Measurements from ENCODE around the gene ELFN1.

Gene ELFN1

DNA sequence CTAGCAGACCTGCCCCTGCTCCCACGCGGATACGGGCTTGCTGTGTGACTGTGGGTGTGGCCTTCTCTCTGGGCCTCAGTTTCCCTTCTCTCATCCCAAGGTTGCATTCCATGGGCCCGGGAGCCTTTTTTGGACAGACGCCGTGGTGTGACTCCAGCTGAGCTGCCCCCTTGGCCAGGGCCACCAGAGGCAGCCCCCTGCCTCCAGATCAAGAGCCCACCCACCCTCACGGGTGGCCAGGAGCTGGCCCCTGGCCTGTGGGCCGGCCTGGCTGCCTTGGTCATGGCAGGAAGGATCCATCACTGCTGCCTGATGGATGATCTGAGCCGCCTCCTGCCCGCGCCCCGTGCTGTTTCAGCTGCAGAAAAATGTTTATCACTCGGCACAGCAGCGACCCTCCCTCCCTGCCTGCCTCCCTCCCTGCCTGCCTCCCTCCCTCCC is 27.8 kb upstream of the ELFN1 start:
- DNase-seq (ENCODE audit: low read depth in 2 of 2): no peak

DNA sequence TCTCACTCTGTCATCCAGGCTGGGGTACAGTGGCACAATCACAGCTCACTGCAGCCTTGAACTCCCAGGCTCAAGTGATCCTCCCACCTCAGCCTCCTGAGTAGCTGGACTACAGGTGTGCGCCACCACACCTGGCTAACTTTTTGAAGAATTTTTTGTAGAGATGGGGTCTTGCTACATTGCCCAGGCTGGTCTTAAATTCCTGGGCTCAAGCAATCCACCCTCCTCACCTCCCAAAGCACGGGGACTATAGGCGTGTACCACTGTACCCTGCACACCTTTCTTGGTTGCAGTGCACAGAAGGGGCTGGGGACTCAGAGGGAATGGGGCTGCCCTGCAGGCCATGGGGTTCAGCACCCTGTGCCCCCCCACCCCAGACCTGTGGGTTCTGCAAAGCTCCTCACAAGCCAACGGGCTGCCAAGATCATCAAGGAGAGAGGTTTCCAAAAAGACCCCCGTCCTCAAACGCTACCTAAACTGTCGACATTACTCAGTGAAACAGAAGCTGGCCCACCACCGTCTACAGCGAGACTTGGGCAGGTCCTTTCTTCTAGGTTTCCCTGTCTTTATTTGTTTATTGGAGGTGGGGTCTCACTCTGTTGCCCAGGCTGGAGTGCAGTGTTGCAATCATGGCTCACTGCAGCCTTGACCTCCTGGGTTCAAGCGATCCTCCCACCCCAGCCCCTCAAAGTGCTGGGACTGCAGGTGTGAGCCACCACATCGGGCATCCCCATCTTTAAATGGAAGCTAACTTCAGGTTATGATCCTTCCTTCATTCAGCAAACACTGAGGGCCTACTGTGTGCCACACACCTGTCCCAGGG is 26.6 kb upstream of the ELFN1 start:
- DNase-seq (ENCODE audit: low read depth in 2 of 2): no peak

DNA sequence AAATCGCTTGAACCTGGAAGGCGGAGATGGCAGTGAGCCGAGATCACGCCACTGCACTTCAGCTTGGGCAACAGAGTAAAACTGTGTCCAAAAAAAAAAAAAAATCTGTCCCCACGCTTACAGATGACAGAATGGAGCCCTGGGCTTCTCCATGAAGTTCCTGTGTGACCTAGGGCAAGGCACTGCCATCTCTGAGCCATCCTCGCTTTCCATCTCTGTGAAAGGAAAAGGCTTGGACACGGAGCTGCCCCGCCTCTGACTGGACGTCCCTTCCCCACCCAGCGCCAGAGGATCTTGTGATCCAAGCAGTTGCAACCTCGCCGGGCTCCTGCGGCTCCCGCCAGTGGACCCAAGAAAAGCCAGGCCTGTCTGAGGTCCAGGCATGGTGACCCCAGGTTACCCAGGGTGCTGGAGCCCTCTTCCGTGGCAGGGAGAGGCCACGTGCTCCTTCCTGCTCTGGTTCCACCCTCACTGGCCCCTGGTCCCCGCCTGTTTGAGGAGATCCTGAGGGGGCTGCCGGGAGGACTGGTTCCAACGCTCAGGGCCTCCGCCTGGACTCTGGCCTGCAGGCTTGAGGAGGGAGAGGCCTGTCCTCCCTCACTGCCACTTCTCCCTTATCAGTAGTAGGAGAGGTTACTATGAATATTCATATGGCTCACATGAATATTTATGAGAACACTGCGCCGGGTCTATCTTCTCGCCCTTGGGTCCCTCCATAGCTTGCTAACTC is 25.6 kb upstream of the ELFN1 start:
- DNase-seq (ENCODE audit: low read depth in 2 of 2): no peak

DNA sequence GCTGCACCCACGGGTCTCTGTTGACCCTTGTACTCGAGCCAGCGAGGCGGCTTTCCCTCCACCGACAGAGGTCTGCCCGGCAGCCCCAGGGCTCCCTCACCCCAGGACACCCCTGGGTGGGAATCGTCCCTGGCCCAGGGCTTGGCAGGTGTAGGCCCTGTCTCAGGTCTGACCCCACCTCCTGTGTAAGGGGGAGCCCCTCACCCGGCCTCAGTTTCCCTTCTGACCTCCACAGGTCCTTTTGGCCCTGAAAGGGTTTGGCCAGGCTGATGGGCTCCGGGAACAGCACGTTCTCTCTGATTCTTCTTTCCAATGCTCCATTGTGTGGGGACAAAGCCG is 25.0 kb upstream of the ELFN1 start:
- no peak for DNase-seq (ENCODE audit: low read depth in 2 of 2)

DNA sequence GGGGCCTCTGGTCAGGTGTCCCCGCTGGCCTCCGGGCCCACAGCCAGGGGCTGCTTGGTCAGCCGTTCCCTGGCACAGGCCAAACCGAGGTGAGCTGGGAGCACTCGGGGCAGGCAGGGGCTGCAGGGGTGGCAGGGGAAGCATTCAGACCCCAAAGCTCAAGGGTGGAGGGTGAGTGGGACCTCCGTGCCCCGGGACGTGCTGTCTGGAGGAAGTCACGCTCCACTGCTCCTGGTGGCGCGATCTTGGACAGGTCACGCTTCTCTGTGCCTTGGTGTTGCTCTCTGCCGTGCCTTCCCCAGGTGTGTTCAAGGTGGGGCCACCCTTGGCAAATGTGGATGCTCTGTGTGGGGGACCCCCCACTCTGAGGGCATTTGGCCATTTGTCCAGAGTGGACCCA is 24.6 kb upstream of the ELFN1 start:
- no peak for DNase-seq (ENCODE audit: low read depth in 2 of 2)

GRCh38 chr7:1646391-1646790 is 23.7 kb upstream of the ELFN1 start:
- no peak for DNase-seq (ENCODE audit: low read depth in 2 of 2)

DNA sequence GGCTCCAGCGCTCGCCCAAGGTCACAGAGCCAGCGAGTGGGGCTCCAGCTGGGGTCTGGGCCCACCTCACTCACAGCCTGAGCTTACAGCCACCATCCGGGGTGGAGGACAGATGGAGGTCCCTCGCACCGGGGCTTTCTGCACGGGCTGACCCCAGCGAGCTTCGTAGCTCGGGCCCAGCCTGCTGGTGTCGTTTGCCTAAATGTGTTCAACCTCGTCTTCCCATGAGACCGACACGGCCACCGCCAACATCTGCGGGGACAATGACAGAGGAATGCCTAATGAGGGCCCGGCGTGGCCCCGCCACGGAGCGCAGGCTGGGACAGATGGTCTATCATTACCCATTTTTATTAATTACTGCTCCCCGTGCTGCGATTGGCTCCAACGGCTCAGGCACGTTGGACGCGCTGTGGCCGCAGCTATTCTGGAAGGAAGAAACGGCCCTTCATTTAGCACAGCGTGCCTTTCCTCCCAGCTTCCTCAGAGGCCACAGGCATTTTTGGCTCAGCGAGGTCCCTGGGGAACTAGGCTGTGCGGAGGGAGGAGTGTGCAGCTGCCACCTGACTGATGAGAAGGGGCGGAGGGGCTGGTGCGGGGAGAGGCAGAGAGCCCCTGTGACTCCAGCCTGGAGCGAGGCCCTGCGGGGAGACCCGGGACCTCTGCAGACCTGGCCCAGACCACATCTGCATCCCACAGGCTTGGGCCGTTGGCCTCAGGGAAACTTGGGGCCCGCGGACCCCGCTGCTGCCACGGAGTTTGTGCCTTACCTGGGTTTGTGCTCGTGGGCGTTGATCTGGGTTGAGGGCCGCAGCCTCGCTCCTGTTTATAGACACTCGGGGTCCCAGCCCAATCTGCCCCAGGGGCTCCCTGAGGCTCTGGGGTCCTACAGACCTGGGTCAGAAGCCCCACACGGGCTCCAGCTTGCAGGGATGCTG is 22.9 kb upstream of the ELFN1 start:
- no peak for DNase-seq (ENCODE audit: low read depth in 2 of 2)

GRCh38 chr7:1647961-1648672 is 22.0 kb upstream of the ELFN1 start:
- no peak for DNase-seq (ENCODE audit: low read depth in 2 of 2)

DNA sequence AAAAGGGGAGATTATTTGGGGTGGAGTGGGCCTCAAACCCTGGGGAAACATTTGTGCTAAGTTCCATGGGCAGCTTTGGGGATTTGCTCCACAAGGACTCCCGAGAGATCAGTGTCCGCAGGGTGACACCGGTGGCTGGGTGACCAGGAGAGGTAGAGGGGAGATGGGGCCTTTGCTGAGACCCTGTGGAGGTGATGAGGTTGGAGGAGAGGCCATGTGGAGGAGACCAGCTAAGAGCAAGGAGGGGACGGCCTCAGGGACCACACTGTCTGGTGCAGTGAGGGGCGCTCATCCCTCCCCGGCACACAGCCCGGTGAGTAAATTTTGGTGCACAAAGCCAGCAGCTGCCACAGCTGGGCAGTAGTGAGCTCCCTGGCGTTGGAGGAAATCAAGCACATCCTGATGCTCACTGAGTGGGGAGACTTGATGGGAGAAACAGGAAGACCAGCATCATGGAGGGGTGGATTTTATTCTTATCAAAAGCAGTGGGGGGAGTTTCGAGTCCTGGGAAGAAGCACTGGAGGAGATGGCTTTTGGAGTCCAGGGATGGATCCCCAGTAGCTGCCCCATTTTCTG is 20.2 kb upstream of the ELFN1 start:
- no peak for DNase-seq (ENCODE audit: low read depth in 2 of 2)

GRCh38 chr7:1650363-1651030 is 19.6 kb upstream of the ELFN1 start:
- no peak for DNase-seq (ENCODE audit: low read depth in 2 of 2)

DNA sequence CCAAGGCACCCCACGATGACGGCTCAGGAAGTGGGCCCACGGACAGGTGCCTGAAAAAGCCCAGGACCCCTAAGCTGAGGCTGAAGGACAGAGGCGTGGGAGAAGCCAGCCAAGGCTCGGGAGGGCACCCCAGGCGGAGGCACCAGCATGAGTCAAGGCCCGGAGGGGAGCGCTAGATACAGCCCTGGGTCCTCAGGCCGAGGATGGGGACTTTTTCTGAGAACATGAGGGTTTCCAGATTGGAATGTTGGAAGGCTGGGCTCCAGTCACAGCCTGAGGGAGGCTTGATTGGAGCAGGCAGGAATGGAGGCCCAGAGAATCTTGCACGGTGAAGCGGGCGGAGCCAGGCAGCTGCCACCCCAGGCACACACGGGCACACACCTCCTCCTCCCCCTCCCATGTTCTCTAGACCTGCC is 19.0 kb upstream of the ELFN1 start:
- DNase-seq (ENCODE audit: low read depth in 2 of 2): no peak

DNA sequence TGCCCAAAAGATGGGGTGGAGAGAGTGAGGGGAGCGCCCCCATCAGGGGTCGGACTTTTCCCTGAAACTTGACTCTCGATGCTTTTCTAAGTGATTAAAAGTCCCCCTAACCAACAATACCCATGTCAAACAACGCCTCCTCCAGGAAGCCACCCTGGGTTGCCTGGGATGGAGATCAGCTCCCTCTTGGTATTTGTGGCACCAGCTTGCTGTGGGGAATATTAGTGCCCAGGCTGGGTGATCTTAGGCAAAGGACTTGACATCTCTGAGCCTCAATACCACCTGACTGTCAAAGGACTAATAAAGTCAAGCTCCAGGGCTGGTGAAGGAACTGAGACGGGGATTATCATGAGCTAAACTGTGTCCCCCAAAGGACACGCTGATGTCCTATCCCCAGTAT is 18.2 kb upstream of the ELFN1 start:
- DNase-seq (ENCODE audit: low read depth in 2 of 2): no peak

DNA sequence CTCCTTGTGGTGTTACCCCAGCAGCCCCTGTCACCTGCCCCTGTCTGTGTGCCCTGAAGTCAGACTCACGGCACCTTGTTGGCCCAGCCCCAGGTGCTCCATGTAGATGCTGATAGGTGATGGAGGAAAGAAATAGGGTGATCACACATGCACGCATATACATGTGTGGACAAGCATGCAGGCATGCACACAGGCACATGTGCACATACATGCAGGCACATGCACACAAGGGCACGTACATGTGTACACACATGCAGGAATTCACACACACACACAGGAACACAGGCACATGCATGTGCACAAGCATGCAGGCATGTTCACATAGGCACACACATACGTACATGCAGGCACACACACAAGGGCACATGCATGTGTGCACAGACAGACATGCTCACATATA is 16.6 kb upstream of the ELFN1 start:
- DNase-seq (ENCODE audit: low read depth in 2 of 2): no peak

- no peak for DNase-seq (ENCODE audit: low read depth in 2 of 2)
Observed at GRCh38 chr7:1654111-1654510, 16.0 kb upstream of the ELFN1 start.

DNA sequence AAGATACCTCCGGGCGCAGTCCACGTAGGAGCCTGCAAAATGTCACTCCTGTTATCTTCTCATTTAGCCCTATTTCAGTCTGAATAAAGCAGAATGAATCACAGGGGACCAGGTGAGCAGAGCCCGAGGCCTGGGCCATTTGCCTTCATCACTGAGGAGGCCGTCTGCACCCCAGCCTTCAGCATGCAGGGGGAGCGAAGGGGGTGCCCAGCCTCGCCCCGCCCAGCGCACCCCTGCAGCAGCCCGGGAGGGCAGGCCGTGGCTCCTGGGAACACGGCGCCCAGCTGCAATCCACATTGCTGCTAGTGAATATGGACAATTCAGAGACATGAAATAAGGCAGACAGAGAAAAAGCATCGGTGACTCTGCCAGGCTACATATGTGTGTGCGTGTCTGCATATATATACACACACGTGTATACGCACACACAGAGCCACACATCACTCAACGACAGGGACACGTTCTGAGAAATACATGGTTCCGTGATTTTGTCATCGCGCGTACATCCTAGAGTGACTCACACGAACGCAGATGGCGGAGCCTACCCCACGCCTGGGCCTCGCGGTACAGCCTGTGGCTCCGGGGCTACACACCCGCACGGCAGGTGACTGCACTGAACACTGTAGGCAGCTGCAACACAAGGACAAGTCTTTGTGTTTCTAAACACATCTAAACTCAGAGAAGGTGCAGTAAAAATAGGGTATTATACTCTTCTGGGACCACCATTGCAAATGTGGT is 15.2 kb upstream of the ELFN1 start:
- no peak for DNase-seq (ENCODE audit: low read depth in 2 of 2)

DNA sequence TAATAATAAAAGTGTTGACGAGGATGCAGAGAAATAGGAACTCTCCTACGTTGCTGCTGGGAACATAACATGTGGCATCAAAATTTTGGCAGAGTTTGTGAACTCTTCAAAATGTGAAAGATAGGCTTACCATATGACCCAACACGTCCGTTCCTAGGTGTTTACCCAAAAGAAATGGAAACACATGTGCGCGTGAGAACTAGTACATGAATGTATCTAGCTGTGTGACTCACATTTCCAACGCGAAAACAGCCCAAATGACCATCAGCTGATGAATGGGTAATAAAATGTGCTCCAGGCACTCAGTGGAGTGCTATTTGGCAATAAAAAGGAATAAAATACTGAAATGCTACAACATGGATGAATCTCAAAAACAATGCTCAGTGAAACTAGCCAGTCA is 10.4 kb upstream of the ELFN1 start:
- no peak for DNase-seq (ENCODE audit: low read depth in 2 of 2)

DNA sequence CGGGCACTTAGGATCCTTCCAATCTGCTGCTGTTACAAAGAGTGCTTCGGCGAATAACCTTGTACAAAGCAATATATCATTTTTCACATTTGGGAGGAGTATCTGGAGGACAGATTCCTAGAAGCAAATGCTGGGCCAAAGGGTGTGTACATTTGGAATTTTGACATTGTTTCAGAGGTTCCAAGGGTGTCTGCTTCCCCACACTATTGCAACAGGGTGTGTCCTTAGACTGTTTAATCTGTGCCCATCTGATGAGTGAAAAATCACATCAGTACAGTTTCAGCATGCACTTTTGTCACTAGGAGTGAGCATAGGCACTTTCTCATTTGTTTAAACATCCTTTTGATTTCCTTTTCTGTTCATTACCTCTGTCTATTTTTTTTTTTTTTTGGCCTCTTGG is 8.6 kb upstream of the ELFN1 start:
- DNase-seq (ENCODE audit: low read depth in 2 of 2): no peak

DNA sequence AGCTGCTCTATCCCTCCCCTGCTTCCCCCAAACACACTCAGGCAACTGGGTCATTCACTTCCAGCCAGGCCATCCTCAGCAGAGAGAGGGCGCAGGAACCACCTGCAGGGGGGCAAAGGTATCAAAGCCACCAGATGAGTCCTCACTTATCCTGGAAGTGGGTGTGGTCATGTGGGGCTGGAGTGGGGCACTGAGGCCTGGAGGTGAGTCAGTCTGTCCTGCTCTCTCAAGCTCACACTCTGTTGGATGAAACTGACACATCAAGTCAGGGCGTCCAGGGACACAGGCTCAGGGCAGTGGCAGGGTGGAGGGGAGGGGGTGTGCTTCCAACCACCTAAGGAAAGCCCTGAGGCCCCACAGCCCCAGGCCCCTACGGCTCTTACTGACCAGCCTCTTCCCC is 8.0 kb upstream of the ELFN1 start:
- DNase-seq (ENCODE audit: low read depth in 2 of 2): no peak

DNA sequence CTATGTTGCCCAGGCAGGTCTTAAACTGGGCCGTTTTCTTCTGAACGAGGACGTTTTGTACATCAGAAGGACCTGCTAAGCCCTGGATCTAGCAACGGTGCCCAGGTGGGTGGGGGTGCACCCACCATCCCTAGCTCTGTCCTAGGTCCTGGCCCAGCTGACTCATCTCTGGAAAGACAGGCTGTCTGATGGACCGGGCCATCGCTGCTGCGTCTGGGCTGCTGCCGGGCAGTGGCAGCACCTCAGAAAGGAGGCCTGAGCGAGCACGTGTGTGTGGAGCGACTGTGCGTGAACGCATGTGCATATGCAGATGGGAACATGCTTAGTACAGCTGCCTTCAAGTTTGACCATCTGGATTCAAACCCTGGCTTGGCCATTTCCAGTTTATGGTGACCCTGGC is 7.3 kb upstream of the ELFN1 start:
- no peak for DNase-seq (ENCODE audit: low read depth in 2 of 2)

GRCh38 chr7:1663223-1663622 is 6.9 kb upstream of the ELFN1 start:
- no peak for DNase-seq (ENCODE audit: low read depth in 2 of 2)
